Measurements from ENCODE around the gene CYP4F12. TPM values are rescaled to one million over a fixed set of nuclear protein-coding genes. Genes with fewer than 3 reads are reported as not detected.

CYP4F12 gene
- total and polyA plus RNA-seq, 2 of the 4 experiments (the other 2 are of a cell fraction): not detected

GRCh38 chr19:15675560-15675959 is 2.7 kb downstream of the CYP4F12 start:
- Histone ChIP-seq H4K8ac (ENCODE audit: low read depth in 2 of 2, low read length in 2 of 2) (no peak overlapping the region), H3K4me1 (ENCODE audit: control insufficient read depth, insufficient read depth, low read length) (no peaks in the 10 kb centered on the region), H3K9me3 (ENCODE audit: control insufficient read depth, insufficient read depth, low read length) (peaks cover 9% of the 10 kb centered on the region), H3K79me1 (ENCODE audit: low read depth in 1 of 2, low read length in 2 of 2) (no peaks in the 10 kb centered on the region), H3K27me3 (ENCODE audit: control insufficient read depth, insufficient read depth, low read length) (no peaks in the 10 kb centered on the region), H3K9me1 (ENCODE audit: insufficient read depth, low read length) (no peaks in the 10 kb centered on the region), H3K27ac (ENCODE audit: insufficient read depth, low read length) (no peak overlapping the region), H3K9ac (ENCODE audit: low read depth, low read length) (no peak overlapping the region), H3K4me3 (ENCODE audit: insufficient read depth, low read depth, low read length) (no peak overlapping the region), H2BK5ac (ENCODE audit: low read depth, low read length, poor library complexity, severe bottlenecking) (no peak overlapping the region), H2BK20ac (ENCODE audit: low read depth, low read length) (no peak overlapping the region), H2AK5ac (ENCODE audit: low read depth, low read length) (no peak overlapping the region), H2BK15ac (ENCODE audit: low read depth, low read length) (no peak overlapping the region), H2BK120ac (ENCODE audit: low read depth, low read length) (no peak overlapping the region), H3K14ac (replicated peaks; ENCODE audit: low read depth, low read length) (no peak overlapping the region), H3K4me2 (ENCODE audit: low read depth, low read length) (no peak overlapping the region), H3K4ac (ENCODE audit: low read depth, low read length) (no peak overlapping the region), H3K18ac (ENCODE audit: low read depth, low read length) (no peak overlapping the region), H3K36me3 (ENCODE audit: control insufficient read depth, insufficient read depth, low read length) (no peaks in the 10 kb centered on the region), H4K5ac (ENCODE audit: low read depth, low read length) (no peak overlapping the region), H2AFZ (replicated peaks; ENCODE audit: low read length, poor library complexity) (no peak overlapping the region), H4K91ac (ENCODE audit: insufficient read depth, low read depth, low read length) (no peak overlapping the region), H4K20me1 (ENCODE audit: insufficient read depth, low read length) (no peaks in the 10 kb centered on the region), H2AK9ac (replicated peaks; ENCODE audit: low read depth, low read length, poor library complexity) (no peak overlapping the region), H3K56ac (ENCODE audit: extremely low read depth, insufficient read depth, low read length) (no peak overlapping the region), H3K23ac (ENCODE audit: low read depth, low read length) (no peak overlapping the region)
- POLR2A ChIA-PET (ENCODE audit: unreplicated experiment): no interaction called here
- DNase-seq: no peak
- no CpG with 5 or more reads among the region's 3 CpGs for WGBS, 2 experiments (ENCODE audit: extremely low coverage in 2 of 2, insufficient read length in 1 of 2)
- TF ChIP-seq CTCF (conservative IDR thresholded peaks at IDR 0.05; ENCODE audit: low read depth, low read length) (no peak), RFX5 (IDR thresholded peaks at IDR 0.05; ENCODE audit: low read depth, low read length) (no peak), RCOR1 (IDR thresholded peaks at IDR 0.05; ENCODE audit: insufficient replicate concordance, low read length) (no peak), MAZ (IDR thresholded peaks at IDR 0.05; ENCODE audit: borderline replicate concordance, low read depth, low read length) (no peak), MAFK (IDR thresholded peaks at IDR 0.05; ENCODE audit: low read depth, low read length) (no peak), CHD1 (IDR thresholded peaks at IDR 0.05; ENCODE audit: low read depth, low read length) (no peak), NFE2L2 (IDR thresholded peaks at IDR 0.05; ENCODE audit: low read depth, low read length) (no peak), FOS (IDR thresholded peaks at IDR 0.05; ENCODE audit: low read depth, low read length) (no peak), CEBPB (IDR thresholded peaks at IDR 0.05; ENCODE audit: low read depth, low read length) (no peak), BHLHE40 (IDR thresholded peaks at IDR 0.05; ENCODE audit: low read depth, low read length) (no peak), ELK1 (IDR thresholded peaks at IDR 0.05; ENCODE audit: borderline replicate concordance, low read depth, low read length) (no peak), POLR2A (IDR thresholded peaks at IDR 0.05; ENCODE audit: low read depth, low read length) (no peak), USF2 (IDR thresholded peaks at IDR 0.05; ENCODE audit: low read depth, low read length) (no peak), MXI1 (IDR thresholded peaks at IDR 0.05; ENCODE audit: borderline replicate concordance, low read depth, low read length) (no peak), RAD21 (IDR thresholded peaks at IDR 0.05; ENCODE audit: low read length) (no peak), SMC3 (IDR thresholded peaks at IDR 0.05; ENCODE audit: low read depth, low read length) (no peak)
- in situ Hi-C loops (cut with MboI; ENCODE audit: low sequenced_read_pairs) (loop anchor here (10.0 kb wide), 1 partner anchor 99 kb away; no protein-coding TSS in a partner anchor), intact Hi-C loops (cut with micrococcal nuclease) (loop anchor here (2.0 kb wide), 1 partner anchor 101 kb away; no protein-coding TSS in a partner anchor), dilution Hi-C loops (cut with HindIII; ENCODE audit: low sequenced_read_pairs, unreplicated experiment) (no loop called here)
- no peak for ATAC-seq (ENCODE audit: low read depth)
- CTCF ChIA-PET: no interaction called here
- BruUV-seq (replicated peaks): no TSS peak

Measured in IMR-90 (cell line).